SK-N-MC (cell line): ENCODE measurements around the gene PXYLP1.
A peak's percentile ranks its signal among the peaks of the same experiment; 100 is the strongest.
"Not testable (repeated sequence)": the region's sequence is repeated elsewhere in the genome, so short reads cannot be mapped to it uniquely, and the experiment has no call there.

Experiments used
- DNase-seq: peaks from one replicate; pipeline ENCODE4 v3.0.0-alpha.2; 2011; ENCODE audit warnings: low read depth, low spot score
- H3K27ac ChIP-seq: fragments of 200-600 bp; sonication (generic); 2 replicates; pipeline ENCODE4 v1.5.1; 2016; ENCODE audit warnings: mixed run types
- H3K36me3 ChIP-seq: fragments of 200-600 bp; sonication (generic); 2 replicates; pipeline ENCODE4 v1.6.1; 2017; ENCODE audit warnings: antibody characterized with exemption, low read length, mixed read lengths; ENCODE audit not compliant: insufficient read depth
- H3K4me3 ChIP-seq: fragments of 200-600 bp; sonication (generic); 2 replicates; pipeline ENCODE4 v1.5.1; 2016
- H3K9ac ChIP-seq: fragments of 200-600 bp; sonication (generic); 2 replicates; pipeline ENCODE4 v1.8.0; 2017; ENCODE audit warnings: mixed run types, mixed read lengths; ENCODE audit not compliant: insufficient read length
- H3K9me3 ChIP-seq: fragments of 200-600 bp; sonication (generic); 2 replicates; pipeline ENCODE4 v1.6.1; 2017; ENCODE audit warnings: low read depth, mild to moderate bottlenecking, antibody characterized with exemption, low read length, moderate library complexity, mixed read lengths
- EZH2 ChIP-seq: fragments of 200-600 bp; sonication (generic); IDR thresholded peaks from one replicate; pipeline ENCODE4 v1.6.1; 2017; ENCODE audit warnings: antibody characterized with exemption
- FOXP2 ChIP-seq: optimal IDR thresholded peaks from 2 replicates; pipeline ENCODE3; 2011; ENCODE audit warnings: mild to moderate bottlenecking, moderate library complexity; ENCODE audit not compliant: insufficient read depth; ENCODE audit errors: extremely low read length, control extremely low read depth
- POLR2AphosphoS5 ChIP-seq: IDR thresholded peaks from 2 replicates; pipeline ENCODE4 v1.6.1; 2012; ENCODE audit warnings: mild to moderate bottlenecking, low read depth, low read length, borderline replicate concordance

The PXYLP1 gene

DNA sequence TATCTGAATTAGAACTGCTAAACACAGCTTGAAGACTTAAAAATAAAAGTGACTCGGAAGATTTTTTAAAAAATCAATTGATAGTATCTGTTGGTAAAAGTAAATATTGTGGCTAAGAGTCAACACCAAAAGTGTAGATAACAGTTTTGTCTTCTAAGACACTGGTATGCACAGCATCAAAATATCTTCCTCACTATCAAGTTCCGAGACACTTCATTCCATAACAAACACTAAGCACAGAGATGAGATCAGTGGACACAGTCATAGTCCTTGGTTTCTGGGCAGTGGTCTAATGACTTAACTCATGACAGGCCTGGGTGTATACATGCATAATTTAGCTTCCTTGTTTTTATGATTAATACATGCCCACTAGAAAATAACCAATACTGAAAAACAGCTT, 63.2 kb downstream of the PXYLP1 start:
- H3K9ac ChIP-seq: no peak overlapping the region
- no peak for DNase-seq
- no peaks in the 10 kb centered on the region for H3K36me3 ChIP-seq
- H3K4me3 ChIP-seq: no peak overlapping the region
- H3K27ac ChIP-seq: no peak overlapping the region
- H3K9me3 ChIP-seq: no peaks in the 10 kb centered on the region
- TF ChIP-seq FOXP2: no peak
- TF ChIP-seq POLR2AphosphoS5: no peak
- TF ChIP-seq EZH2: no peak

DNA sequence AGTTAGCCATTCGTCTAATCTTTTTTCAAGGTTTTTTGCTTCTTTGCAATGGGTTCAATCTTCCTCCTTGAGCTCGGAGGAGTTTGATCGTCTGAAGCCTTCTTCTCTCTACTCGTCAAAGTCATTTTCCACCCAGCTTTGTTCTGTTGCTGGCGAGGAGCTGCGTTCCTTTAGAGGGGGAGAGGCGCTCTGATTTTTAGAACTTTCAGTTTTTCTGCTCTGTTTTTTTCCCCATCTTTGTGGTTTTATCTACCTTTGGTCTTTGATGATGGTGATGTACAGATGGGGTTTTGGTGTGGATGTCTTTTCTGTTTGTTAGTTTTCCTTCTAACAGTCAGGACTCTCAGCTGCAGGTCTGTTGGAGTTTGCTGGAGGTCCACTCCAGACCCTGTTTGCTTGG, 68.8 kb downstream of the PXYLP1 start:
- H3K9me3 ChIP-seq, H3K9ac ChIP-seq, DNase-seq, H3K4me3 ChIP-seq, H3K36me3 ChIP-seq, H3K27ac ChIP-seq: not testable (repeated sequence)

DNA sequence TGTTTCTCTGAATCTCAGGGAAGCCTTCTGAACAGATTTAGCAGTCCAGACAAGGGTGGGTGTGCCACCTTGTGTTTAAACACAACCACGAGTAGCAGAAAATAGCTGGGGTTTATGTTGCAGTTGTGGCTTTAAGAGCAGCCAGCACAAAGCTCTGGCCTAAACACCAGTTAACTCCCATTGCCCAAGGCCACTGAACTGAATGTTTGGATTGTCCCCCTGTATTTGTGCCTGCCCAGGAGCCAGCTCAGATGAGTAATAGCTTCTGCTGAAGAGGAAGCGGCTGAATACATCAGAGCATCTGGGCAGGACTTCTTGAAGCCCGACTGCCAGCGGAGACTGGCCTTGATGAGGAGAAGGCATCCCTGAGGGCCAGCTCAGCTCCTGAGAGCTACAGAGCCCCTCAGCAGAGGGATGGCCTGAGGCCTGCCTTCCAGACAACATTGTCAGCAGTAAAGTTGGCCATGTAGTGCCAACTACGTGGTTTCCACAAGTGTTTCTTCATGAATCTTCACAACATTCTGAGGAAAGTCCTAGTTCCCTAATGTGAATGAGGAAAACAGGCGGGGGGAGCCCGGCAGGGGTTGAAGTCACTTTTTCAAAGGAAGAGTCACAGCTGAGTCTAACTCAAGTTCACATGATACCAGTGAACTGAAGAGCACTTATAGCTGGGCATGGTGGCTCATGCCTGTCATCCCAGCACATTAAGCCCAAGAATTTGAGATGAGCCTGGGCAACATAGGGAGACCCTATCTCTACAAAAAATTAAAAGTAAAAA, 70.9 kb downstream of the PXYLP1 start:
- Histone ChIP-seq H3K9me3 (no peaks in the 10 kb centered on the region), H3K9ac (no peak overlapping the region), H3K4me3 (no peak overlapping the region), H3K36me3 (no peaks in the 10 kb centered on the region), H3K27ac (no peak overlapping the region)
- TF ChIP-seq POLR2AphosphoS5: no peak
- TF ChIP-seq FOXP2: no peak
- TF ChIP-seq EZH2: no peak
- DNase-seq: no peak

DNA sequence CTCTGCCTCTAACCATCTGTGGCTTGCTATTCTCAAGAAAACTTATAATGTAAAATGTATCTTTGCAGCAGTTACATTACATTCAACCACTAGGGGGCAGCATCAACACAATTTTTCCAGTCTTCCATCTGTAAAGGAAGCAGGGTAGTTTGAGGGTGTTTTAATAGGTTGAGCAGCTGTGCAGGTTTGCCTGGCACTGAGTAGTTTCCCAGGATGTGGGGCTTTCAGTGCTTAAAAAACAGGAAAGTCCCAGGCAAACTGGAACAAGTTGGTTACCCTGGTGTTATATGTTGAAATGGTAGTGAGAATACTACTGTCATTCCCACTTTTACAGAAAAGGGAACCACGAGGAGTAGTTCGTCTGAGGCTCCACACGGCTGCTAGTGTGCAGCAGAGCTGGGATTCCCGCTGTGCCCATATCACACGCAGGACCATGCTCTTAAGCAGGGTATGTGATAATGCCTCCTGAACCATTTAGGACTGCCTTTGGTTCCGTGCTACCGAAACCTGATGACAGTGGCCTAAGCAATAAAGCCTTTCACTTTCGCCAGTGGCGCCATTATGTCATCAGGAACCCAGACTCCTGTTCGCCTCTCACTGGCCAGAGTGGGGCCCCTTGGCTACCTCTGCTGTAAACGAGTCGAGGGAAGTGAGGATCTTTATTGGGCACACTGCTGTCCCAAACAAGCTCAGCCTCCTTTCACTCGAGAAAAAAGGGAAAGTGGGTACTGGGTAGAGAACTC, 72.0 kb downstream of the PXYLP1 start:
- no peak for TF ChIP-seq EZH2
- Histone ChIP-seq H3K9me3 (no peaks in the 10 kb centered on the region), H3K27ac (no peak overlapping the region), H3K4me3 (no peak overlapping the region), H3K9ac (no peak overlapping the region), H3K36me3 (no peaks in the 10 kb centered on the region)
- peak; percentile 94 for DNase-seq

GRCh38 chr3:141305436-141305835, 73.8 kb downstream of the PXYLP1 start:
- H3K27ac ChIP-seq: no peak overlapping the region
- H3K36me3 ChIP-seq: no peaks in the 10 kb centered on the region
- no peak overlapping the region for H3K4me3 ChIP-seq
- H3K9ac ChIP-seq: no peak overlapping the region
- TF ChIP-seq EZH2 (no peak), POLR2AphosphoS5 (no peak), FOXP2 (no peak)
- H3K9me3 ChIP-seq: no peaks in the 10 kb centered on the region
- no peak for DNase-seq

GRCh38 chr3:141306276-141306675, 74.7 kb downstream of the PXYLP1 start:
- H3K36me3 ChIP-seq: no peaks in the 10 kb centered on the region
- no peak for DNase-seq
- no peak overlapping the region for H3K27ac ChIP-seq
- no peak overlapping the region for H3K9ac ChIP-seq
- no peak for TF ChIP-seq FOXP2
- no peak for TF ChIP-seq EZH2
- TF ChIP-seq POLR2AphosphoS5: no peak
- H3K4me3 ChIP-seq: no peak overlapping the region
- H3K9me3 ChIP-seq: no peaks in the 10 kb centered on the region

DNA sequence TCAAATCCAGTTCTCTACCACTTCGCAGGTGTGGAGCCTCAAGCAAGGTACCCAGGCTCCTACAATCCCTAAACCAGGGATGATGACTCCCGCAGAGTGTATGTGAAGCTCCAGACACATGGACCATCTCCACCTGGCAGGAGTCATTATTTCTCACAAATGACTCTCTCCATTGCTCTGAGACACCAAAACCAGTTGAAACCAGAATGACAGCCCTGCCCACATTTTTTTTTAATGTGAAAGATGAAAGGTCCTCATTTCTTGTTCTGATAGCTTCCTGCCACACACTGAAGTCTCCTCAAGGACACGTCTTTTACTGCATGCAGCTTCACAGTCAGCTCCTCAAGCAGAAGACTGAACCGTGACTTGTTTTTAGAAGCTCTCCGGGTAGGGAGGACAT, 75.3 kb downstream of the PXYLP1 start:
- Histone ChIP-seq H3K4me3 (no peak overlapping the region), H3K9me3 (no peaks in the 10 kb centered on the region), H3K27ac (no peak overlapping the region), H3K9ac (no peak overlapping the region), H3K36me3 (no peaks in the 10 kb centered on the region)
- TF ChIP-seq FOXP2 (no peak), EZH2 (no peak), POLR2AphosphoS5 (no peak)
- no peak for DNase-seq

DNA sequence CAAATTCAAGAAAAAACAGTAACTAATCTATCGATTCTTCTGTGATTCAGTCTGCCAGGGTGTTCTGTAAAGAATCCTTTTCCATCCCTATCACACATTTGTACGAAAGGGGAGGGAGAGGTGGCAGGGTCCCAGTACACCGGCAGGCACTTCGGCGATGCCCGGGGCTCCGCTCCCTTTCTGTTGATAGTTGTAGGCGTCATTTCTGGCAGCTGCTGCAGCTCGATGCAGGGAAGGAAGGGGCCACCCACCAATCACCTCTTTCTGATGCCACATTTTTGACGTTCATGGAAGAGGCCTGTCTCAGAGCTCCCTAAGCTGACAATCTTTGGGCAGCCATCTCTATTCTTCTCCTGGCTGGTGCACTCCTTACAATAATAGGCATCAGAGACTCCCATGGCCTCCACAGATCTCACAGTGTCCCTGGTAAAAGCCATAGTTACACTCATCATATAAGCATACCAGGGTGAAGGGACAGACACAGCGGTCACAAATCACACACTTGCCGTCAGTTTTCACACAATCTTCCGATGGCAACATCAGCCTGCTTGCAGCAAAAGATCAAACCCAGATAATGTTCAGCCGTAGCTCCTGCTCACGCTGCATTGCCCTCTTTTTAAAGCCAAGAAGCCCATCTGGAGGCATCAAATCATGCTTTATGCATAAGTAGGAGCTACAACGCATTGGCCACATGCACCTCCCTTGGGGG, 75.9 kb downstream of the PXYLP1 start:
- no peak for DNase-seq
- H3K9me3 ChIP-seq: no peaks in the 10 kb centered on the region
- no peaks in the 10 kb centered on the region for H3K36me3 ChIP-seq
- no peak for TF ChIP-seq POLR2AphosphoS5
- TF ChIP-seq FOXP2: no peak
- no peak for TF ChIP-seq EZH2
- H3K27ac ChIP-seq: no peak overlapping the region
- no peak overlapping the region for H3K4me3 ChIP-seq
- no peak overlapping the region for H3K9ac ChIP-seq
